Measurements from ENCODE around the gene ZNRD2. TPM values are rescaled to one million over a fixed set of nuclear protein-coding genes. Genes with fewer than 3 reads are reported as not detected.

Gene ZNRD2
- total RNA-seq, 4 donors from 2014 or later = 33.2 to 48.0 (median 40.0) TPM

GRCh38 chr11:65592858-65593517 is 22.7 kb downstream of the ZNRD2 start:
- no peaks in the 10 kb centered on the region for H3K9me3 ChIP-seq
- H3K27ac ChIP-seq = peak overlapping the region; percentile 66 to 84 (median 77)
- H3K27me3 ChIP-seq = no peaks in the 10 kb centered on the region
- H3K36me3 ChIP-seq = peaks cover 6 to 58% (median 10%) of the 10 kb centered on the region in 3 donors
- peak overlapping the region in 3 of 4 donors; percentile 33 to 46 (median 35) for H3K4me3 ChIP-seq
- intact Hi-C loops (cut with DNase I) = no loop called here
- no peak for TF ChIP-seq CTCF (IDR thresholded peaks at IDR 0.05)
- TF ChIP-seq POLR2A (IDR thresholded peaks at IDR 0.05) = no peak
- no peak for DNase-seq
- WGBS, 2 donors = 31 to 72% methylated on average over 9 to 12 of the region's 22 CpGs
- H3K4me1 ChIP-seq = peaks cover 32 to 75% (median 46%) of the 10 kb centered on the region in 3 donors

- Histone ChIP-seq H3K36me3 (peaks cover 14 to 66% (median 18%) of the 10 kb centered on the region in 3 donors), H3K4me1 (peaks cover 25 to 67% (median 38%) of the 10 kb centered on the region in 3 donors), H3K27me3 (no peaks in the 10 kb centered on the region), H3K9me3 (no peaks in the 10 kb centered on the region), H3K4me3 (no peak overlapping the region), H3K27ac (peak overlapping the region; percentile 7 to 84 (median 60))
- WGBS, 2 donors = 63 to 65% methylated on average over 6 to 7 of the region's 26 CpGs
- TF ChIP-seq POLR2A (IDR thresholded peaks at IDR 0.05) = no peak
- peak; percentile 39 to 66 (median 59) for TF ChIP-seq CTCF (IDR thresholded peaks at IDR 0.05)
- intact Hi-C loops (cut with DNase I) = no loop called here
- DNase-seq = no peak
Measured at GRCh38 chr11:65593518-65594414, 23.5 kb downstream of the ZNRD2 start.

- H3K9me3 ChIP-seq = no peaks in the 10 kb centered on the region
- peaks cover 20 to 69% (median 22%) of the 10 kb centered on the region in 3 donors for H3K36me3 ChIP-seq
- TF ChIP-seq POLR2A (IDR thresholded peaks at IDR 0.05) (no peak), CTCF (IDR thresholded peaks at IDR 0.05) (no peak)
- H3K27me3 ChIP-seq = no peaks in the 10 kb centered on the region
- DNase-seq = no peak
- WGBS, 2 donors = no CpG with 5 or more reads among the region's 3 CpGs
- no peak overlapping the region for H3K4me3 ChIP-seq
- intact Hi-C loops (cut with DNase I) = no loop called here
- peak overlapping the region; percentile 40 to 84 (median 75) for H3K27ac ChIP-seq
- H3K4me1 ChIP-seq = peaks cover 23 to 56% (median 33%) of the 10 kb centered on the region in 3 donors
Measured at GRCh38 chr11:65595131-65595530, 24.9 kb downstream of the ZNRD2 start.

- no peak for DNase-seq
- Histone ChIP-seq H3K36me3 (peaks cover 20 to 65% (median 20%) of the 10 kb centered on the region in 3 donors), H3K4me3 (no peak within 1 kb of the TSS), H3K4me1 (peaks cover 23 to 53% (median 33%) of the 10 kb centered on the region in 3 donors), H3K27ac (peak within 1 kb of the TSS; percentile 40 to 84 (median 75)), H3K27me3 (no peaks in the 10 kb centered on the region), H3K9me3 (no peaks in the 10 kb centered on the region)
- WGBS, 2 donors = 70% methylated on average over 5 of the region's 12 CpGs; no CpG with 5 or more reads in 1 of the 2 donors
- intact Hi-C loops (cut with DNase I) = no loop called here
- no peak for TF ChIP-seq POLR2A (IDR thresholded peaks at IDR 0.05)
- TF ChIP-seq CTCF (IDR thresholded peaks at IDR 0.05) = no peak
Measured at GRCh38 chr11:65595543-65596281, 25.4 kb downstream of the ZNRD2 start, which contains the start of gene KCNK7. KCNK7 (minus strand) TSS chr11:65595800; CDS start chr11:65595772, 28 bp downstream.
